H1 (cell line): ENCODE data around the gene CACNA2D3.

Source experiments
- BRCA1 ChIP-seq: IDR thresholded peaks from 2 replicates; pipeline ENCODE4 v1.6.1; 2012; ENCODE audit warnings: low read depth, low read length, improper control_type of control experiment
- EP300 ChIP-seq, 2 experiments: IDR thresholded peaks; 1 replicate in 1 of 2; 2 replicates in 1 of 2; pipeline ENCODE4 v1.6.1; 2011 to 2012; ENCODE audit warnings: low read depth in 2 of 2, low read length in 2 of 2, mild to moderate bottlenecking in 2 of 2, borderline replicate concordance in 1 of 2, inconsistent platforms in 1 of 2, moderate library complexity in 1 of 2
- JUND ChIP-seq: IDR thresholded peaks from 2 replicates; pipeline ENCODE4 v1.6.1; 2011; ENCODE audit warnings: mild to moderate bottlenecking, improper control_type of control experiment, low read length
- POLR2A ChIP-seq, 2 experiments: IDR thresholded peaks; 1 replicate in 1 of 2; 2 replicates in 1 of 2; pipeline ENCODE4 v1.6.1; 2011; ENCODE audit warnings: low read depth in 2 of 2, low read length in 2 of 2, mild to moderate bottlenecking in 2 of 2; ENCODE audit errors: control extremely low read depth in 1 of 2
- POLR2AphosphoS5 ChIP-seq: IDR thresholded peaks from 2 replicates; pipeline ENCODE4 v1.6.1; 2011; ENCODE audit warnings: low read depth, low read length
- SIN3A ChIP-seq, 2 experiments: IDR thresholded peaks in 1 of 2; conservative IDR thresholded peaks in 1 of 2; 2 replicates each; pipeline ENCODE4 v1.6.1; 2011 to 2012; ENCODE audit warnings: low read length in 2 of 2, improper control_type of control experiment in 1 of 2, low read depth in 1 of 2, mild to moderate bottlenecking in 1 of 2
- SUZ12 ChIP-seq: fragments of 200-600 bp; sonication (generic); IDR thresholded peaks from 2 replicates; pipeline ENCODE4 v1.6.1; 2012; ENCODE audit warnings: mild to moderate bottlenecking, inconsistent platforms, low read length, moderate library complexity, mixed read lengths
- ZNF274 ChIP-seq: IDR thresholded peaks from 2 replicates; pipeline ENCODE4 v1.7.0; 2012; ENCODE audit warnings: low read length, borderline replicate concordance; ENCODE audit errors: extremely low read depth
- TF ChIP-seq, protein P1 (sequence below), 3 experiments: IDR thresholded peaks; 1 replicate in 2 of 3; 2 replicates in 1 of 3; pipeline versions ENCODE4 v1.5.1 to v1.6.1; 2011; ENCODE audit warnings: low read length in 3 of 3, mild to moderate bottlenecking in 3 of 3, inconsistent platforms in 2 of 3, low read depth in 1 of 3, moderate library complexity in 1 of 3; ENCODE audit not compliant: insufficient read depth in 1 of 3; ENCODE audit errors: control extremely low read depth in 1 of 3
- TF ChIP-seq, protein P2 (sequence below): IDR thresholded peaks from 2 replicates; pipeline ENCODE4 v1.6.1; 2012; ENCODE audit warnings: inconsistent platforms
- TF ChIP-seq, protein P3 (sequence below): IDR thresholded peaks from 2 replicates; pipeline ENCODE4 v1.6.1; 2012; ENCODE audit warnings: inconsistent platforms

DNA sequence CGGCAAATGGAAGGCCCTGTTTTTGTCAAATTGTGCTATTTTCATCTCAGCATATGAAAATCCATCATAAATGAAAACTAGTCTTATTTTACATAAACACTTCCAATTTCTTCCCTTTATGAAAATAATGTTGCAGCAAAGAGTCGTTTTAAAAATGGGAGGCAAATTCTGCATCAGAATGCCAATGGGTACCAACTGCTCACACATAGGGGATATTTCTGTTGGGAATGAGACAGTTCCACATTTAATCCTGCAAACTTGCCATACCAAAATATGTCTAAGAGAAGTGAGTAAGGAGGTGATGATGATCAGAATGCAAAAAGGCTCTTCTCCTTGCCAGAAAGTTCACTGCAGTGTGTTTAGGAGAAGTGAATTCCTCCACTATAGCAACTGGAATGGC lies 391.7 kb downstream of the CACNA2D3 start:
- TF ChIP-seq POLR2A (IDR thresholded peaks at IDR 0.05; ENCODE audit: control extremely low read depth in 1 of 2, low read depth in 2 of 2, low read length in 2 of 2) (no peak), POLR2AphosphoS5 (no peak), BRCA1 (no peak), ZNF274 (no peak), SUZ12 (no peak), SIN3A (conservative IDR thresholded peaks at IDR 0.05 in 1 of 2, IDR thresholded peaks at IDR 0.05 in 1 of 2; ENCODE audit: low read depth in 1 of 2, low read length in 2 of 2) (no peak), JUND (no peak), EP300 (IDR thresholded peaks at IDR 0.05; ENCODE audit: borderline replicate concordance in 1 of 2, low read depth in 2 of 2, low read length in 2 of 2) (no peak)
- TF ChIP-seq, protein P1, sequence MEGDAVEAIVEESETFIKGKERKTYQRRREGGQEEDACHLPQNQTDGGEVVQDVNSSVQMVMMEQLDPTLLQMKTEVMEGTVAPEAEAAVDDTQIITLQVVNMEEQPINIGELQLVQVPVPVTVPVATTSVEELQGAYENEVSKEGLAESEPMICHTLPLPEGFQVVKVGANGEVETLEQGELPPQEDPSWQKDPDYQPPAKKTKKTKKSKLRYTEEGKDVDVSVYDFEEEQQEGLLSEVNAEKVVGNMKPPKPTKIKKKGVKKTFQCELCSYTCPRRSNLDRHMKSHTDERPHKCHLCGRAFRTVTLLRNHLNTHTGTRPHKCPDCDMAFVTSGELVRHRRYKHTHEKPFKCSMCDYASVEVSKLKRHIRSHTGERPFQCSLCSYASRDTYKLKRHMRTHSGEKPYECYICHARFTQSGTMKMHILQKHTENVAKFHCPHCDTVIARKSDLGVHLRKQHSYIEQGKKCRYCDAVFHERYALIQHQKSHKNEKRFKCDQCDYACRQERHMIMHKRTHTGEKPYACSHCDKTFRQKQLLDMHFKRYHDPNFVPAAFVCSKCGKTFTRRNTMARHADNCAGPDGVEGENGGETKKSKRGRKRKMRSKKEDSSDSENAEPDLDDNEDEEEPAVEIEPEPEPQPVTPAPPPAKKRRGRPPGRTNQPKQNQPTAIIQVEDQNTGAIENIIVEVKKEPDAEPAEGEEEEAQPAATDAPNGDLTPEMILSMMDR (IDR thresholded peaks at IDR 0.05; ENCODE audit: control extremely low read depth in 1 of 3, insufficient read depth in 1 of 3, low read depth in 1 of 3, low read length in 3 of 3) = no peak
- TF ChIP-seq, protein P2, sequence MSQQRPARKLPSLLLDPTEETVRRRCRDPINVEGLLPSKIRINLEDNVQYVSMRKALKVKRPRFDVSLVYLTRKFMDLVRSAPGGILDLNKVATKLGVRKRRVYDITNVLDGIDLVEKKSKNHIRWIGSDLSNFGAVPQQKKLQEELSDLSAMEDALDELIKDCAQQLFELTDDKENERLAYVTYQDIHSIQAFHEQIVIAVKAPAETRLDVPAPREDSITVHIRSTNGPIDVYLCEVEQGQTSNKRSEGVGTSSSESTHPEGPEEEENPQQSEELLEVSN = no peak
- TF ChIP-seq, protein P3, sequence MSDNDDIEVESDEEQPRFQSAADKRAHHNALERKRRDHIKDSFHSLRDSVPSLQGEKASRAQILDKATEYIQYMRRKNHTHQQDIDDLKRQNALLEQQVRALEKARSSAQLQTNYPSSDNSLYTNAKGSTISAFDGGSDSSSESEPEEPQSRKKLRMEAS = no peak
